Adrenal gland (tissue), 12 donors: ENCODE data around the gene CCDC88B. TPM values are rescaled to one million over a fixed set of nuclear protein-coding genes. Genes with fewer than 3 reads are reported as not detected.
A peak's percentile ranks its signal among the peaks of the same experiment; 100 is the strongest.
"Not testable (repeated sequence)": the region's sequence is repeated elsewhere in the genome, so short reads cannot be mapped to it uniquely, and the experiment has no call there.

Source experiments
- DNase-seq, 7 donors: peaks; one replicate each; pipeline ENCODE4 v3.0.0-alpha.2; 2019 to 2020
- H3K27ac ChIP-seq, 5 donors: fragments of 200-600 bp; sonication (generic) in 4 of 5; 1 replicate in 3 of 5; 2 replicates in 2 of 5; pipeline versions ENCODE4 v1.5.1 to v1.8.0; 2016 to 2020; ENCODE audit warnings: mild to moderate bottlenecking in 1 of 5
- H3K27me3 ChIP-seq: fragments of 200-600 bp; 2 replicates; pipeline ENCODE4 v1.8.0; 2021
- H3K36me3 ChIP-seq, 2 donors: fragments of 200-600 bp; replicated peaks in 1 of 2; 1 replicate in 1 of 2; 2 replicates in 1 of 2; pipeline versions ENCODE4 v1.5.1 to v1.8.0; 2018 to 2022
- H3K4me1 ChIP-seq, 2 donors: fragments of 200-600 bp; replicated peaks in 1 of 2; 1 replicate in 1 of 2; 2 replicates in 1 of 2; pipeline versions ENCODE4 v1.5.1 to v1.8.0; 2018 to 2021
- H3K4me3 ChIP-seq, 4 donors: fragments of 200-600 bp; sonication (generic) in 3 of 4; one replicate each; pipeline ENCODE4 v1.5.1; 2016 to 2018
- H3K9me3 ChIP-seq, 3 donors: fragments of 200-600 bp; sonication (generic) in 1 of 3; replicated peaks in 1 of 3; 1 replicate in 2 of 3; 2 replicates in 1 of 3; pipeline versions ENCODE4 v1.5.1 to v1.8.0; 2016 to 2021
- POLR2A ChIP-seq, 2 donors: fragments of 450-650 bp; IDR thresholded peaks; one replicate each; pipeline ENCODE4 v1.6.1; 2017; ENCODE audit warnings: antibody characterized with exemption in 2 of 2, mild to moderate bottlenecking in 2 of 2, moderate library complexity in 1 of 2
- WGBS, 4 donors: extraction: QIAGEN DNeasy Blood & Tissue Kit in 2 of 4; methylation state at CpG; one replicate each; pipeline versions ENCODE4 v1.1.5 to v1.1.7; 2013 to 2017; 5-methylcytosine and 5-hydroxymethylcytosine counted together
- intact Hi-C, 2 donors: fragments of 100-400 bp; cut with DNase I; formaldehyde crosslinking; loops; one replicate each; pipeline versions ENCODE4 v1.14.1 to v1.15.0; 2022 to 2023
- polyA plus RNA-seq, 3 donors: library from polyadenylated mRNA; stranded (reverse); fragments of 200-250 nt in 2 of 3; fragments of 350-450 nt in 1 of 3; fragmentation: Illumina TruSeq in 1 of 3; extraction: RNeasy Lipid Tissue Mini Kit (QIAGEN cat#74804) in 1 of 3; gene quantifications; one replicate each; pipeline ENCODE4 v1.2.3, GENCODE V29; 2013 to 2014
- total RNA-seq, 9 donors: library from RNA; depleted of rRNA in 4 of 9; stranded (reverse); fragments of >200 nt in 4 of 9; fragments of 120-200 nt in 1 of 9; fragmentation: NEBNext Ultra II Directional in 1 of 9; extraction: Animal tissue kit (Norgen Biotek cat#: 25700) in 1 of 9; gene quantifications; one replicate each; pipeline versions ENCODE4 v1.1.0 to v1.2.4, GENCODE V29; 2013 to 2023
- TF ChIP-seq, protein P1 (sequence below), 6 experiments: fragments of 450-650 bp in 4 of 6; fragments of 200-600 bp in 2 of 6; sonication (generic) in 1 of 6; IDR thresholded peaks; 1 replicate in 5 of 6; 2 replicates in 1 of 6; pipeline versions ENCODE4 v1.5.1 to v1.8.0; 2016 to 2021; ENCODE audit warnings: antibody characterized with exemption in 6 of 6, mild to moderate bottlenecking in 2 of 6, moderate library complexity in 1 of 6
- donor health status: healthy with polysubstance abuse.
- donor health status: Bipolar disorder and iron deficiency.
- donor health status: DM: yes; HTN: yes; CAD: no.
- donor health status: DM: no; HTN: no; CAD: no.
- donor health status: DM: no; HTN: no; CAD: no.
- donor health status: DM: yes; HTN: yes; CAD: no.

CCDC88B gene
- total and polyA plus RNA-seq, 12 donors = 5.1 to 143 (median 14.5) TPM

DNA sequence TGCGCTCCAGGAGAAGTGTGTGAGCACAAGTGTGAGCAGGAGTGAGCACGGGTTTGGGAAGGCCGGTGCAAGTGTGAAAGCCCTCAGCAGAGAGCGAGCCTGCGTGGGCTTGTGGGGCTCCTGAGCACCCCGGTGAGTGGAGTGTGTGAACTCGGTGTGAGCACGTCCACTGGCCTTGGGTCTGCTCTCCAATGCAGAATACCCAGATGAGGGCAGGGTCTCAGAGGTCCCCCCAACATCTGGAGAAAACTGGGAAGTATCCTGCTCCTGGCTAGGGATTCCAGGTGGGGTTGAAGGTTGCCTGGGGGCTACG is 33.5 kb upstream of the CCDC88B start:
- DNase-seq = no peak
- Histone ChIP-seq H3K4me1 (peaks cover 9 to 22% of the 10 kb centered on the region in 2 donors), H3K27ac (peak overlapping the region in 4 of 5 donors; percentile 69 to 96 (median 84)), H3K27me3 (no peaks in the 10 kb centered on the region), H3K36me3 (no peaks in the 10 kb centered on the region), H3K9me3 (no peaks in the 10 kb centered on the region), H3K4me3 (peak overlapping the region; percentile 33 to 91 (median 62))
- TF ChIP-seq, protein P1, sequence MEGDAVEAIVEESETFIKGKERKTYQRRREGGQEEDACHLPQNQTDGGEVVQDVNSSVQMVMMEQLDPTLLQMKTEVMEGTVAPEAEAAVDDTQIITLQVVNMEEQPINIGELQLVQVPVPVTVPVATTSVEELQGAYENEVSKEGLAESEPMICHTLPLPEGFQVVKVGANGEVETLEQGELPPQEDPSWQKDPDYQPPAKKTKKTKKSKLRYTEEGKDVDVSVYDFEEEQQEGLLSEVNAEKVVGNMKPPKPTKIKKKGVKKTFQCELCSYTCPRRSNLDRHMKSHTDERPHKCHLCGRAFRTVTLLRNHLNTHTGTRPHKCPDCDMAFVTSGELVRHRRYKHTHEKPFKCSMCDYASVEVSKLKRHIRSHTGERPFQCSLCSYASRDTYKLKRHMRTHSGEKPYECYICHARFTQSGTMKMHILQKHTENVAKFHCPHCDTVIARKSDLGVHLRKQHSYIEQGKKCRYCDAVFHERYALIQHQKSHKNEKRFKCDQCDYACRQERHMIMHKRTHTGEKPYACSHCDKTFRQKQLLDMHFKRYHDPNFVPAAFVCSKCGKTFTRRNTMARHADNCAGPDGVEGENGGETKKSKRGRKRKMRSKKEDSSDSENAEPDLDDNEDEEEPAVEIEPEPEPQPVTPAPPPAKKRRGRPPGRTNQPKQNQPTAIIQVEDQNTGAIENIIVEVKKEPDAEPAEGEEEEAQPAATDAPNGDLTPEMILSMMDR (IDR thresholded peaks at IDR 0.05) = no peak
- TF ChIP-seq POLR2A (IDR thresholded peaks at IDR 0.05) = no peak
- intact Hi-C loops = no loop called here
- WGBS, 4 donors = 0 to 25% (median 21%) methylated on average over 3 to 9 of the region's 9 CpGs

DNA sequence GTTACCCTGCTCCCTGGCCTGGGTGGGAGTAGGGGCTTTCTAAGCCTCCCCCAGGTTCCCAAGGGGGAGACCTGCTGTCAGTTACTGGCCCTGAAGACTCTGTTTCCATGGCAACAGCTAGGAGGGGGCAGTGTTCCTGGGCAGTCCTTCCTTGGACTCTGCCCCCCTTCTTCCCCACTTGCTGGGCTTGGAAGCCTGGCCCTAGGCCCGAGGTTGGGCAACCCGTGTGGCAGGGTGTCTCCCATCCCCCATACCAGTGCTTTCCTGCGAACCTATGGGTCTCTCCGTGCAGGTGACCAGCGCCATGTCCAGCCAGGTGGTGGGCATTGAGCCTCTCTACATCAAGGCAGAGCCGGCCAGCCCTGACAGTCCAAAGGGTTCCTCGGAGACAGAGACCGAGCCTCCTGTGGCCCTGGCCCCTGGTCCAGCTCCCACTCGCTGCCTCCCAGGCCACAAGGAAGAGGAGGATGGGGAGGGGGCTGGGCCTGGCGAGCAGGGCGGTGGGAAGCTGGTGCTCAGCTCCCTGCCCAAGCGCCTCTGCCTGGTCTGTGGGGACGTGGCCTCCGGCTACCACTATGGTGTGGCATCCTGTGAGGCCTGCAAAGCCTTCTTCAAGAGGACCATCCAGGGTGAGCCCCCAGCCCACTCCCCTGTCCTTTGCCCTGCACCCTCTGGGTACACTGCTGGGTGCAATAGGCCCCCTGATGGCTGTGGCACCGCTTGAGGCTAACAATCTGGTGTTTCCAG is 33.0 kb upstream of the CCDC88B start:
- peak overlapping the region in 3 of 5 donors; percentile 73 to 96 (median 95) for H3K27ac ChIP-seq
- no peaks in the 10 kb centered on the region for H3K27me3 ChIP-seq
- DNase-seq = peak; percentile 62 to 81 (median 78)
- H3K4me1 ChIP-seq = peaks cover 9 to 22% of the 10 kb centered on the region in 2 donors
- H3K9me3 ChIP-seq = no peaks in the 10 kb centered on the region
- intact Hi-C loops = no loop called here
- TF ChIP-seq POLR2A (IDR thresholded peaks at IDR 0.05) = no peak
- TF ChIP-seq, protein P1 (IDR thresholded peaks at IDR 0.05) = no peak
- H3K36me3 ChIP-seq = no peaks in the 10 kb centered on the region
- H3K4me3 ChIP-seq = peak overlapping the region in 2 of 4 donors; percentile 33 to 91
- 59 to 73% (median 63%) methylated on average over 8 to 15 of the region's 15 CpGs for WGBS, 4 donors

DNA sequence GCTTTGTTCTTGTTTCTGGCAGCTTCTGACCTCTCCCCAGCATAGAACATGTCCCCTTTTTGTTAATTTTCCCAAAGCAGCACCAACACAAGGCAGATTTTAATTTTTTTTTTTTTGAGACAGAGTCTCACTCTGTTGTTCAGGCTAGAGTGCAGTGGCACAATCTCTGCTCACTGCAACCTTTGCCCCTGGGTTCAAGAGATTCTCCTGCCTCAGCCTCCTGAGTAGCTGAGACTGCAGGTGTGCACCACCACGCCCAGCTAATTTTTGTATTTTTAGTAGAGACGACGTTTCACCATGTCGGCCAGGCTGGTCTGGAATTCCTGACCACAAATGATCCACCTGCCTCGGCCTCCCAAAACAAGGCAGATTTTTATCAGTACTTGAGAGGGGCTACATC is 32.2 kb upstream of the CCDC88B start:
- H3K9me3 ChIP-seq, H3K27ac ChIP-seq, H3K27me3 ChIP-seq, intact Hi-C loops, H3K36me3 ChIP-seq, DNase-seq, H3K4me3 ChIP-seq: not testable (repeated sequence)
- 87 to 97% (median 93%) methylated on average over 5 of the region's 5 CpGs for WGBS, 4 donors
- H3K4me1 ChIP-seq = peaks cover 9 to 22% of the 10 kb centered on the region in 2 donors

DNA sequence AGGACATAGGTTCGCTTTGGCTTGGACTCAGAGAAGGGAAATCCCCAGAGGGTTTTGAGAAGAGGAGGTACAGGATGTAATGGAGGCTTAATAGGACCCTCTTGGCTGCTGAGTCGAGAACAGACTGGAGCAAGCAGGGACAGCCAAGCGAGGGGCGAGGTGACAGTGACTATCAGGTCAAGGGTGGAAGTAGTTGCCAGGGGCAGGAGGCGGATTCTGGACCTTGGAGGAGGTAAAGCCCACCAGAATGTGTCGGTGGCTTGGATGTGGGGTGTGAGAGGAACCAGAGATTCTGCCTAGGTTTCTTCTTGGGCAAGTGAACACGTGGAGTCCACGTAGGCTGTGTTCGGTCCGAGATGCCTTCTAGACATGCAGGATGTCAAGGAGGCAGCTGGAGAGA is 27.1 kb upstream of the CCDC88B start:
- H3K36me3 ChIP-seq = peaks cover 0 to 23% of the 10 kb centered on the region in 2 donors
- peak overlapping the region in 2 of 5 donors; percentile 81 to 85 for H3K27ac ChIP-seq
- no peaks in the 10 kb centered on the region for H3K27me3 ChIP-seq
- no peaks in the 10 kb centered on the region for H3K9me3 ChIP-seq
- H3K4me1 ChIP-seq = peaks cover 0 to 9% of the 10 kb centered on the region in 2 donors
- WGBS, 4 donors = 87 to 93% (median 88%) methylated on average over 9 to 10 of the region's 10 CpGs
- TF ChIP-seq, protein P1 (IDR thresholded peaks at IDR 0.05) = no peak
- no peak for TF ChIP-seq POLR2A (IDR thresholded peaks at IDR 0.05)
- intact Hi-C loops = loop anchor here in 1 of 2 donors (5.0 kb wide), 1 partner anchor 39 kb away; no protein-coding TSS in a partner anchor
- no peak overlapping the region for H3K4me3 ChIP-seq
- DNase-seq = no peak
